Nephron (organoid): ENCODE measurements around the gene GTF3C4.

ENCODE experiments used
- H3K27ac Mint-ChIP-seq, 3 experiments: 2 replicates each; pipeline ENCODE4 v1.8.0; 2020; ENCODE audit warnings: mixed read lengths in 3 of 3, mild to moderate bottlenecking in 2 of 3, moderate library complexity in 1 of 3
- H3K27me3 Mint-ChIP-seq: 2 replicates; pipeline ENCODE4 v1.8.0; 2021; ENCODE audit warnings: low read depth, mild to moderate bottlenecking, moderate library complexity, mixed read lengths
- H3K36me3 Mint-ChIP-seq: 2 replicates; pipeline ENCODE4 v1.8.0; 2020; ENCODE audit warnings: low read depth, mixed read lengths
- H3K4me1 Mint-ChIP-seq: 2 replicates; pipeline ENCODE4 v1.8.0; 2020; ENCODE audit warnings: mixed read lengths
- H3K4me3 Mint-ChIP-seq, 3 experiments: 2 replicates each; pipeline ENCODE4 v1.8.0; 2020; ENCODE audit warnings: mild to moderate bottlenecking in 3 of 3, mixed read lengths in 3 of 3, moderate library complexity in 2 of 3
- H3K9me3 Mint-ChIP-seq: 2 replicates; pipeline ENCODE4 v1.8.0; 2020; ENCODE audit warnings: mixed read lengths
- TF ChIP-seq, protein P1 (sequence below), 3 experiments: fragments of 200-600 bp; sonication (generic); IDR thresholded peaks; one replicate each; pipeline ENCODE4 v1.5.0; 2021; ENCODE audit warnings: antibody characterized with exemption in 3 of 3; ENCODE audit not compliant: unreplicated experiment in 3 of 3

Gene GTF3C4

DNA sequence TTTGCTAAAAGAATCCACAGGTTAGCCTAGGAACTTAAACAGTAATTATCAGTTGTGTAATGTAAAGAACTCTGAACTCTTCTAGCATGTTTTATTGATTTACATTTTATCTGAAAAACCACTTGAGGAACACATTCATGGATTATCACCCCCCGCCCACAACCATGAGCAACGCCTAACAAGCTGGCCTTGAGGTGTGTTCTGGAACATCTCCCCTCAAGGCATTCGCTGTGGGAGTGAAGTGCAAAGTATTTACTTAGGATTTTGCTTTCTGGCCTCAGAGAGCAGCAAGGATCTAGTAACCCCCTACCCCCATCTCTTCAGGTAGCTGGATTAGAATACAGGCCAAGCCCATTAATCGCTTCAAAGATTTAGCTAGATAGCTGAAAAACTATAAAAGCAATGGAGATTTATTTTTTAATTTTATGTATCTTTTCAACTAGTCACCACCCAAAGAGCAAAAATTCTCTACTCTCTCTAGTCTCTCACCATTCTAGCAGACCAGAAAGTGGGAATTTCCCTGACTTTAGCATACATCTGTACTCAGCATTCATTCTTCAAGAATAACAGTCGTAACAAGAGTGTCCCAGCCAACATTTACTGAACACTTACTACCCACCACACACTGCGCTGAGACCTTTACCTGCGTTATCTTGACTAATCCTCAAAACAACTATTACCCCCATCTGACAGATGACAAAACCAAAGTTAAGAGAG lies 37.7 kb upstream of the GTF3C4 start:
- H3K27ac Mint-ChIP-seq = no peak overlapping the region
- H3K4me1 Mint-ChIP-seq = no peaks in the 10 kb centered on the region
- no peaks in the 10 kb centered on the region for H3K9me3 Mint-ChIP-seq
- peaks cover 62% of the 10 kb centered on the region for H3K36me3 Mint-ChIP-seq
- H3K4me3 Mint-ChIP-seq = no peak overlapping the region
- TF ChIP-seq, protein P1, sequence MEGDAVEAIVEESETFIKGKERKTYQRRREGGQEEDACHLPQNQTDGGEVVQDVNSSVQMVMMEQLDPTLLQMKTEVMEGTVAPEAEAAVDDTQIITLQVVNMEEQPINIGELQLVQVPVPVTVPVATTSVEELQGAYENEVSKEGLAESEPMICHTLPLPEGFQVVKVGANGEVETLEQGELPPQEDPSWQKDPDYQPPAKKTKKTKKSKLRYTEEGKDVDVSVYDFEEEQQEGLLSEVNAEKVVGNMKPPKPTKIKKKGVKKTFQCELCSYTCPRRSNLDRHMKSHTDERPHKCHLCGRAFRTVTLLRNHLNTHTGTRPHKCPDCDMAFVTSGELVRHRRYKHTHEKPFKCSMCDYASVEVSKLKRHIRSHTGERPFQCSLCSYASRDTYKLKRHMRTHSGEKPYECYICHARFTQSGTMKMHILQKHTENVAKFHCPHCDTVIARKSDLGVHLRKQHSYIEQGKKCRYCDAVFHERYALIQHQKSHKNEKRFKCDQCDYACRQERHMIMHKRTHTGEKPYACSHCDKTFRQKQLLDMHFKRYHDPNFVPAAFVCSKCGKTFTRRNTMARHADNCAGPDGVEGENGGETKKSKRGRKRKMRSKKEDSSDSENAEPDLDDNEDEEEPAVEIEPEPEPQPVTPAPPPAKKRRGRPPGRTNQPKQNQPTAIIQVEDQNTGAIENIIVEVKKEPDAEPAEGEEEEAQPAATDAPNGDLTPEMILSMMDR (IDR thresholded peaks at IDR 0.05; ENCODE audit: unreplicated experiment in 3 of 3) = no peak
- H3K27me3 Mint-ChIP-seq = no peaks in the 10 kb centered on the region

DNA sequence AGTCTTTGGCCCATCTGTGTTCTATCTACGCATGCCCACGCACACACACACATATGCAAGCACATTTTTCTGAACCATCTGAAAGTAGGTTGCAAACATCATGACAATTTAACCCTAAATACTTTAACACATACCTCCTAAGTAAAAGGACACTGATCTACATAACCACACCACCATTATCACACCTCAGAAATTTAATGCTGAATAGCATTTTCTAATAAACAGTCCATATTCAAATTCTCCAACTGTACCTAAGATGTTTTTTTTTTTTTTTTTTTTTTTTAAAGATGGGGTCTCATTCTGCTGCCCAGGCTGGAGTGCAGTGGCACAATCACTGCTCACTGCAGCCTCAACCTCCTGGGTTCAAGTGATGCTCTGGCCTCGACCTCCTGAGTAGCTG lies 35.9 kb upstream of the GTF3C4 start:
- H3K4me1 Mint-ChIP-seq = no peaks in the 10 kb centered on the region
- H3K27ac Mint-ChIP-seq = no peak overlapping the region
- peaks cover 58% of the 10 kb centered on the region for H3K36me3 Mint-ChIP-seq
- H3K4me3 Mint-ChIP-seq = no peak overlapping the region
- no peaks in the 10 kb centered on the region for H3K27me3 Mint-ChIP-seq
- no peaks in the 10 kb centered on the region for H3K9me3 Mint-ChIP-seq
- TF ChIP-seq, protein P1 (IDR thresholded peaks at IDR 0.05; ENCODE audit: unreplicated experiment in 3 of 3) = no peak

DNA sequence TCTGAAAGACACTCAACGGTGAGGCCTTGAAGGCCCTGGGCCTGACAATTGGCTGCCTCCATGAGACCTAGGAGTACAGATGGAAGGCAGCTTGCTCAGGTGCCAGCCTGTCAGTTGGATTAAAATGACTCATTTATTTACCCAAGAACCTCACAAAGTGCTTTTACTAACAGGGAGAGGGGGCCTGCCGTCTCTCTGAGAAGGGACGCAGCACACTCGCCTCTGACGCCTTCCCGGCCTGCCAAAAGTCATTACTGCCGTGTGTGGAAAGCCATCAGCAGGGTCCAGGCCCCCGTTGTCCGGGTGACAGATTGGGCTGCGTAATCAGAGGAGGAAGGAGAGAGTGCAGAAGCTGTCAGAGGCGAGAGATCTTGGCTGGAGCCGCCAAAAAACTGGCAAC lies 32.9 kb upstream of the GTF3C4 start:
- Mint-ChIP-seq H3K27ac (no peak overlapping the region), H3K4me1 (no peaks in the 10 kb centered on the region), H3K36me3 (peaks cover 54% of the 10 kb centered on the region), H3K27me3 (no peaks in the 10 kb centered on the region), H3K4me3 (no peak overlapping the region), H3K9me3 (no peaks in the 10 kb centered on the region)
- TF ChIP-seq, protein P1 (IDR thresholded peaks at IDR 0.05; ENCODE audit: unreplicated experiment in 3 of 3) = no peak

DNA sequence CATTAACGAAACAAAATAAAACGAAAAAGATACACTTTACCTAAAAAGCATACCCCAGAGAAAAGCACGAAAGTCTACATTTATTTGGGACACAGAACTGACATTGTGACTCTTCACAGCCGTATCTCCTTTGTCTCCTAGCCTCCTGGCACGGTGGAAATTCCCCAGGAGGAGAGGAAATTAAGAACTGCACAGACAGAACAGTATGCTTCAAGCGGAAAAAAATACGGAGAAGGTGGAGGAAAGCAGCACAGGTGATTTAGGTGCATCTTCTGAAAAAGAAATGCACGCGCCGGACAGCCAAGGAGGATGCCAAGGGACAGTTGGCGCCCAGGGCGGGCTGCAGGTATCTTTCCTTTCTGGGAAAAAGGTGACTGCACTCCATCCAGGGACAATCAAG lies 32.5 kb upstream of the GTF3C4 start:
- no peak overlapping the region for H3K27ac Mint-ChIP-seq
- H3K4me1 Mint-ChIP-seq = no peaks in the 10 kb centered on the region
- no peaks in the 10 kb centered on the region for H3K27me3 Mint-ChIP-seq
- H3K4me3 Mint-ChIP-seq = no peak overlapping the region
- peaks cover 58% of the 10 kb centered on the region for H3K36me3 Mint-ChIP-seq
- TF ChIP-seq, protein P1 (IDR thresholded peaks at IDR 0.05; ENCODE audit: unreplicated experiment in 3 of 3) = no peak
- no peaks in the 10 kb centered on the region for H3K9me3 Mint-ChIP-seq

DNA sequence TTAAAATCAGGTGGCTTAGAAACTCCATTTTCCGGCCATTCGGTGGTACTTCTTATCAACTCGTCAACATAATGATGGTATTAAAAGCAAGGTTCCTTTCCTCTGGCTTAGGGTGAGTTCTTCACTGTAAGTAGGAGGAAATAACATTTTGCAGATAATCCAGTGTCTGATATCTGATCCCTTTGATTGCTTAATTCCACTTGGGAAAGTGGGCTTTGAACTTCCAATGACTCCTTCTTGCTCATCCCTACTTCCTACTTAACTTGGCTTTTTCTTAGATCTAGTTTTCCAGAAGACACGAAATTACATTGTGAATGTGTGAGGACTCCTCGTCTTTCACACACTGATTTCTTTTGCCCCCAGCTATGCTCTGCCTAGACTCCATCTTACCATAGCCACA lies 32.0 kb upstream of the GTF3C4 start:
- TF ChIP-seq, protein P1 (IDR thresholded peaks at IDR 0.05; ENCODE audit: unreplicated experiment in 3 of 3) = no peak
- no peak overlapping the region for H3K4me3 Mint-ChIP-seq
- H3K36me3 Mint-ChIP-seq = peaks cover 62% of the 10 kb centered on the region
- no peaks in the 10 kb centered on the region for H3K27me3 Mint-ChIP-seq
- H3K4me1 Mint-ChIP-seq = no peaks in the 10 kb centered on the region
- H3K9me3 Mint-ChIP-seq = no peaks in the 10 kb centered on the region
- no peak overlapping the region for H3K27ac Mint-ChIP-seq

DNA sequence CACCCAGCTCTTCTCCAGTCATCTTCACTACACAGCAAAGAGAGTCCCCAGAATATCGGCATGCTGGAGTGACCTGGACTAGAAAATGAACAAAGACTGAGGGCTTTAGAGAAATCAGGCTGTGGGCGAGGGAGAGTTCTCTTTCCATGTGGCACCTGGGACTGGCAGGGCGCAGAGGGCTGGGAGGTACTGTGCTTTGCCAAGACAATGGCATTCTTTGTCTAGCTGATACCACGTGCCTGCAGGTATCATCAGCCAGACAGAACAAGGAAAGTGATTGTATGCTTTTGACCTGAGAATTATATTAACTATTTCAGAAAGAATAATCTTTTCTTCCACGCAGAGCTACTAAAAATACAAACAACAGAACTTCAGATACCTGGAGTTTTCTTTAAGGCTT lies 30.9 kb upstream of the GTF3C4 start:
- TF ChIP-seq, protein P1 (IDR thresholded peaks at IDR 0.05; ENCODE audit: unreplicated experiment in 3 of 3) = no peak
- no peak overlapping the region for H3K27ac Mint-ChIP-seq
- H3K36me3 Mint-ChIP-seq = peaks cover 66% of the 10 kb centered on the region
- H3K4me1 Mint-ChIP-seq = no peaks in the 10 kb centered on the region
- H3K27me3 Mint-ChIP-seq = no peaks in the 10 kb centered on the region
- no peaks in the 10 kb centered on the region for H3K9me3 Mint-ChIP-seq
- H3K4me3 Mint-ChIP-seq = no peak overlapping the region
